ENCODE data around the gene POLDIP3.
"Not testable (repeated sequence)": the region's sequence is repeated elsewhere in the genome, so short reads cannot be mapped to it uniquely, and the experiment has no call there.

Gene POLDIP3

GRCh38 chr22:42553475-42554361 is 61.0 kb downstream of the POLDIP3 start, which contains the start of gene SERHL2:
SERHL2 (plus strand) TSS chr22:42553956; CDS start chr22:42554021, 65 bp downstream.
- H3K4me3 ChIP-seq (ENCODE audit: extremely low read depth, insufficient read depth, low read length, poor library complexity, severe bottlenecking) = peak within 1 kb of the TSS; percentile 35
- no peaks in the 10 kb centered on the region for H3K4me1 ChIP-seq (ENCODE audit: control insufficient read depth, insufficient read depth, low read length, poor library complexity, severe bottlenecking)
- no peaks in the 10 kb centered on the region for H3K36me3 ChIP-seq (ENCODE audit: control insufficient read depth, insufficient read depth, low read length)
- H3K9me3 ChIP-seq (ENCODE audit: control insufficient read depth, low read length) = no peaks in the 10 kb centered on the region
- H3K27ac ChIP-seq (ENCODE audit: low read depth, low read length, severe bottlenecking) = no peak within 1 kb of the TSS
- WGBS, 2 experiments (ENCODE audit: insufficient coverage in 2 of 2) = 10 to 17% methylated on average over 48 to 67 of the region's 75 CpGs

GRCh38 chr22:42552294-42552647 is 62.4 kb downstream of the POLDIP3 start:
- not testable (repeated sequence) for H3K9me3 ChIP-seq (ENCODE audit: control insufficient read depth, low read length); H3K4me1 ChIP-seq (ENCODE audit: control insufficient read depth, insufficient read depth, low read length, poor library complexity, severe bottlenecking); H3K4me3 ChIP-seq (ENCODE audit: extremely low read depth, insufficient read depth, low read length, poor library complexity, severe bottlenecking); H3K27ac ChIP-seq (ENCODE audit: low read depth, low read length, severe bottlenecking); H3K36me3 ChIP-seq (ENCODE audit: control insufficient read depth, insufficient read depth, low read length)
- 100% methylated on average over 1 to 2 of the region's 6 CpGs for WGBS, 2 experiments (ENCODE audit: insufficient coverage in 2 of 2)

- H3K27ac ChIP-seq (ENCODE audit: low read depth, low read length, severe bottlenecking) = no peak overlapping the region
Observed at GRCh38 chr22:42549331-42550060, 65.2 kb downstream of the POLDIP3 start.

GRCh38 chr22:42548597-42549330 is 65.9 kb downstream of the POLDIP3 start:
- 86 to 88% methylated on average over 15 of the region's 19 CpGs for WGBS, 2 experiments (ENCODE audit: insufficient coverage in 2 of 2)
- H3K4me1 ChIP-seq (ENCODE audit: control insufficient read depth, insufficient read depth, low read length, poor library complexity, severe bottlenecking) = peaks cover 2% of the 10 kb centered on the region
- H3K36me3 ChIP-seq (ENCODE audit: control insufficient read depth, insufficient read depth, low read length) = no peaks in the 10 kb centered on the region
- H3K9me3 ChIP-seq (ENCODE audit: control insufficient read depth, low read length) = no peaks in the 10 kb centered on the region
- no peak overlapping the region for H3K4me3 ChIP-seq (ENCODE audit: extremely low read depth, insufficient read depth, low read length, poor library complexity, severe bottlenecking)
- H3K27ac ChIP-seq (ENCODE audit: low read depth, low read length, severe bottlenecking) = no peak overlapping the region

More at GRCh38 chr22:42549331-42550060, 65.2 kb downstream of the POLDIP3 start:
- WGBS, 2 experiments (ENCODE audit: insufficient coverage in 2 of 2) = 77 to 97% methylated on average over 5 to 6 of the region's 11 CpGs
- Histone ChIP-seq H3K9me3 (ENCODE audit: control insufficient read depth, low read length) (no peaks in the 10 kb centered on the region), H3K4me3 (ENCODE audit: extremely low read depth, insufficient read depth, low read length, poor library complexity, severe bottlenecking) (no peak overlapping the region), H3K4me1 (ENCODE audit: control insufficient read depth, insufficient read depth, low read length, poor library complexity, severe bottlenecking) (peaks cover 2% of the 10 kb centered on the region), H3K36me3 (ENCODE audit: control insufficient read depth, insufficient read depth, low read length) (no peaks in the 10 kb centered on the region)

GRCh38 chr22:42548126-42548525 is 66.6 kb downstream of the POLDIP3 start:
- not testable (repeated sequence) for H3K27ac ChIP-seq (ENCODE audit: low read depth, low read length, severe bottlenecking); H3K4me3 ChIP-seq (ENCODE audit: extremely low read depth, insufficient read depth, low read length, poor library complexity, severe bottlenecking); H3K9me3 ChIP-seq (ENCODE audit: control insufficient read depth, low read length); H3K4me1 ChIP-seq (ENCODE audit: control insufficient read depth, insufficient read depth, low read length, poor library complexity, severe bottlenecking); H3K36me3 ChIP-seq (ENCODE audit: control insufficient read depth, insufficient read depth, low read length)
- 72 to 83% methylated on average over 4 to 6 of the region's 6 CpGs for WGBS, 2 experiments (ENCODE audit: insufficient coverage in 2 of 2)

- Histone ChIP-seq H3K9me3 (ENCODE audit: control insufficient read depth, low read length) (no peaks in the 10 kb centered on the region), H3K4me1 (ENCODE audit: control insufficient read depth, insufficient read depth, low read length, poor library complexity, severe bottlenecking) (peaks cover 2% of the 10 kb centered on the region), H3K4me3 (ENCODE audit: extremely low read depth, insufficient read depth, low read length, poor library complexity, severe bottlenecking) (no peak overlapping the region), H3K27ac (ENCODE audit: low read depth, low read length, severe bottlenecking) (no peak overlapping the region), H3K36me3 (ENCODE audit: control insufficient read depth, insufficient read depth, low read length) (no peaks in the 10 kb centered on the region)
- WGBS, 2 experiments (ENCODE audit: insufficient coverage in 2 of 2) = 83 to 92% methylated on average over 7 of the region's 9 CpGs
Observed at GRCh38 chr22:42547562-42547961, 67.1 kb downstream of the POLDIP3 start.

- Histone ChIP-seq H3K36me3 (ENCODE audit: control insufficient read depth, insufficient read depth, low read length) (no peaks in the 10 kb centered on the region), H3K27ac (ENCODE audit: low read depth, low read length, severe bottlenecking) (no peak overlapping the region), H3K9me3 (ENCODE audit: control insufficient read depth, low read length) (no peaks in the 10 kb centered on the region), H3K4me3 (ENCODE audit: extremely low read depth, insufficient read depth, low read length, poor library complexity, severe bottlenecking) (no peak overlapping the region), H3K4me1 (ENCODE audit: control insufficient read depth, insufficient read depth, low read length, poor library complexity, severe bottlenecking) (peaks cover 2% of the 10 kb centered on the region)
- WGBS, 2 experiments (ENCODE audit: insufficient coverage in 2 of 2) = 83 to 85% methylated on average over 1 to 2 of the region's 2 CpGs
Observed at GRCh38 chr22:42544686-42545085, 70.0 kb downstream of the POLDIP3 start.

GRCh38 chr22:42539236-42539771 is 75.4 kb downstream of the POLDIP3 start:
- not testable (repeated sequence) for H3K4me1 ChIP-seq (ENCODE audit: control insufficient read depth, insufficient read depth, low read length, poor library complexity, severe bottlenecking); H3K9me3 ChIP-seq (ENCODE audit: control insufficient read depth, low read length); H3K27ac ChIP-seq (ENCODE audit: low read depth, low read length, severe bottlenecking); H3K36me3 ChIP-seq (ENCODE audit: control insufficient read depth, insufficient read depth, low read length); H3K4me3 ChIP-seq (ENCODE audit: extremely low read depth, insufficient read depth, low read length, poor library complexity, severe bottlenecking)
- WGBS, 2 experiments (ENCODE audit: insufficient coverage in 2 of 2) = 100% methylated on average over 1 of the region's 11 CpGs; no CpG with 5 or more reads in 1 of the 2 experiments

GRCh38 chr22:42537199-42537831 is 77.4 kb downstream of the POLDIP3 start:
- WGBS, 2 experiments (ENCODE audit: insufficient coverage in 2 of 2) = 90 to 97% methylated on average over 6 of the region's 14 CpGs
- H3K4me3 ChIP-seq (ENCODE audit: extremely low read depth, insufficient read depth, low read length, poor library complexity, severe bottlenecking); H3K9me3 ChIP-seq (ENCODE audit: control insufficient read depth, low read length); H3K36me3 ChIP-seq (ENCODE audit: control insufficient read depth, insufficient read depth, low read length); H3K27ac ChIP-seq (ENCODE audit: low read depth, low read length, severe bottlenecking); H3K4me1 ChIP-seq (ENCODE audit: control insufficient read depth, insufficient read depth, low read length, poor library complexity, severe bottlenecking): not testable (repeated sequence)

GRCh38 chr22:42536634-42537033 is 78.0 kb downstream of the POLDIP3 start:
- not testable (repeated sequence) for H3K9me3 ChIP-seq (ENCODE audit: control insufficient read depth, low read length); H3K4me1 ChIP-seq (ENCODE audit: control insufficient read depth, insufficient read depth, low read length, poor library complexity, severe bottlenecking); H3K27ac ChIP-seq (ENCODE audit: low read depth, low read length, severe bottlenecking); H3K36me3 ChIP-seq (ENCODE audit: control insufficient read depth, insufficient read depth, low read length); H3K4me3 ChIP-seq (ENCODE audit: extremely low read depth, insufficient read depth, low read length, poor library complexity, severe bottlenecking)
- WGBS, 2 experiments (ENCODE audit: insufficient coverage in 2 of 2) = 98% methylated on average over 13 to 14 of the region's 18 CpGs
